ENCODE results near the gene AMT. TPM values are rescaled to one million over a fixed set of nuclear protein-coding genes. Genes with fewer than 3 reads are reported as not detected.

Gene AMT
- total and polyA plus RNA-seq, 2 of the 13 experiments (the other 11 are each of a cell fraction or from before 2014, with no cell fraction given) = 35.3 to 59.0 TPM

DNA sequence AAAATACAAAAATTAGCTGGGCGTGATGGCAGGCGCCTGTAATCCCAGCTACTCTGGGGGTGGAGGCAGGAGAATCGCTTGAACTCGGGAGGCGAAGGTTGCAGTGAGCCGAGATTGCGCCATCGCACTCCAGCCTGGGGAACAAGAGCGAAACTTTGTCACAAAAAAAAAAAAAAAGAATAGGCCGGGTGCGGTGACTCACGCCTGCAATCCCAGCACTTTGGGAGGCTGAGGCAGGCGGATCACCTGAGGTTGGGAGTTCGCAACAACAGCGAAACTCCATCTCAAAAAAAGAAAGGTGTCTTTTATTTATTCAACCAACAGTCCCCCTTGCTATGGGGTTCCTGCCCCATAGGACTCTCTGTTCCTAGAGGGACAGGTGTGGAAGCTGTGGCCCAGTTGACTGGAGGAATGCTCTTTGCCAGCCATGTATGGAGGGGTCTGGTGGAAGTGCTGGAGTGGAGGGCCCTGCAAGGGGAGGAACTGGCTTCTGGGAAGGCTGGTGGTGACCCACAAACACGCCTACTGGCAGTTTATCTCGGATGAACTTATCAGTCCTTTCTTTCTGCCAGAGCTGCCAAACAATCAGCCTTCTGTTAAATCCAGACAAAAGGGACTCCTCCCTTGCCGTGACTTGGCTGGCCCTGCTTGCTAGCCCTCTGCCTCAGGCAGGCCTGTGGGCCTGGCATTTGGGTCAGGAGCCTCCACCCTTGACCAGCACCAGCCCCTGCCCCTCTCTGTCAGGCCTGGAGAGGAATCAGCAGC, 43.2 kb upstream of the AMT start (continued):
- TF ChIP-seq SALL1 (CRISPR knock-in tag; IDR thresholded peaks at IDR 0.05) (peak; percentile 19), HNF4A (CRISPR knock-in tag; IDR thresholded peaks at IDR 0.05) (peak; percentile 0; the same call in 1 of the 2 replicates), NR2F6 (IDR thresholded peaks at IDR 0.05) (no peak), NR2F6 (CRISPR knock-in tag; IDR thresholded peaks at IDR 0.05) (0 out of 2 replicates have a peak, but pooled peaks have one; percentile 19), REPIN1 (CRISPR knock-in tag; IDR thresholded peaks at IDR 0.05; ENCODE audit: borderline replicate concordance, low read depth) (peak; percentile 22; the same call in 1 of the 2 replicates), ZFP90 (CRISPR knock-in tag; IDR thresholded peaks at IDR 0.05; ENCODE audit: borderline replicate concordance) (0 out of 2 replicates have a peak, but pooled peaks have one; percentile 43), ZNF883 (CRISPR knock-in tag; IDR thresholded peaks at IDR 0.05; ENCODE audit: not compliant biosample characterization) (peak; percentile 34), ZNF337 (CRISPR knock-in tag; IDR thresholded peaks at IDR 0.05; ENCODE audit: borderline replicate concordance, low read depth) (0 out of 2 replicates have a peak, but pooled peaks have one; percentile 43), SRF (IDR thresholded peaks at IDR 0.05; ENCODE audit: low read depth, low read length) (no peak), PRDM15 (CRISPR knock-in tag; IDR thresholded peaks at IDR 0.05) (peak; percentile 95), ZMYM2 (CRISPR knock-in tag; IDR thresholded peaks at IDR 0.05) (peak; percentile 72; the same call in 1 of the 2 replicates), THAP7 (CRISPR knock-in tag; IDR thresholded peaks at IDR 0.05) (0 out of 2 replicates have a peak, but pooled peaks have one; percentile 34), TCF12 (IDR thresholded peaks at IDR 0.05) (no peak), TCF12 (CRISPR knock-in tag; IDR thresholded peaks at IDR 0.05) (0 out of 2 replicates have a peak, but pooled peaks have one; percentile 13), PAWR (CRISPR knock-in tag; IDR thresholded peaks at IDR 0.05; ENCODE audit: borderline replicate concordance) (no peak), CREB1 (IDR thresholded peaks at IDR 0.05) (0 out of 2 replicates have a peak, but pooled peaks have one; percentile 29), CREB1 (CRISPR knock-in tag; IDR thresholded peaks at IDR 0.05) (no peak), DZIP1 (CRISPR knock-in tag; IDR thresholded peaks at IDR 0.05) (no peak), HNRNPH1 (optimal IDR thresholded peaks at IDR 0.05; ENCODE audit: low read depth, low read length) (no peak), SALL2 (CRISPR knock-in tag; IDR thresholded peaks at IDR 0.05) (0 out of 2 replicates have a peak, but pooled peaks have one; percentile 17), HOXA5 (CRISPR knock-in tag; IDR thresholded peaks at IDR 0.05) (0 out of 2 replicates have a peak, but pooled peaks have one; percentile 23), KLF12 (CRISPR knock-in tag; IDR thresholded peaks at IDR 0.05; ENCODE audit: borderline replicate concordance) (peak; percentile 23; the same call in 1 of the 2 replicates)

Data from HepG2 (cell line).